ENCODE measurements around the gene PDIA6. TPM values are rescaled to one million over a fixed set of nuclear protein-coding genes. Genes with fewer than 3 reads are reported as not detected.
"Not testable (repeated sequence)": the region's sequence is repeated elsewhere in the genome, so short reads cannot be mapped to it uniquely, and the experiment has no call there.

PDIA6 gene
- total and polyA plus RNA-seq, 8 donors: 33.7 to 201 (median 135) TPM

DNA sequence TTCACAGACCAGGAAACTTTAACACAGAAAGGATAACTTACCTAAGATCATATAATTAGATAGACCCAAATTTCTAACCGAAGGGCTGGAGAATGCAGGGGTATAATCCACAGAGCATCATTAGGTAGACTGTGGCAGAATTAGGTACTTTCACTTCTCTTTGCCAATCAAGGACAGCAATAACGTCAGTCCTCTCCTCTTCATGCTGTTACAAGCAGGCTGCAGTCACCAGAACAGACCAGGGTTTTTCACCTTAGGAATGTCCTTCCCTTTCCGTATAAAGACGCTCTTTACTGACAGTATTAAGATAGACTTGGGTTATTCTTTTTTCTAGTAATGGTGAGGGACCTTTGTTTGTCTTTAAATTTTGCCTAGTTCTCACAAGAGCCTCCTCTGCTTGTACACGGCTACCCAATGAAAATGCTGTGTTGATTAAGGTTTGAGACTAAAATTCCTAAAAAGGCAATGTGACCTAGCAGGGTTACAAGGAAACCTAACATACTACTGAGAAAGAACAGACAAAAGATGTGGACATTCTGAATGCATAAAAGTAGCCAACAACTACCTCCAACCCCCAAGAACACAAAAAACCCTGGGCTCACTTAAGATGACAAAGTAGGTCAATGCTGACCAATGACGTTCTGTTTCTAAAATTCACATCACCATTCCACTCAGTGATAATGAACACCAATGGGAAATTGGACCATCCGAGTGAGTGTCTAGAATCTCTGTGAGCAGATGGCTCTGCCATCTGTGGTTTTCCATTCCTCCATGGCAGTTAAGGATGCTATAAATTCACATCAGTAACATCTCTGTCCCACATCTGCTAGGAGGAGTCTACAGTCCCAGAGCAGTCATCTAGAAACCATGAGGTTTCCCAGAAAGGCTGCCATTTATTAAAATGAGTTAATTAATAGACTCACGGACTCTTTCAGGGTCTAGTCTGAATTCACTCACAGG, 2.1 kb downstream of the PDIA6 start:
- ATAC-seq: no peak
- intact Hi-C loops (cut with DNase I): no loop called here
- Histone ChIP-seq H3K36me3 (no peaks in the 10 kb centered on the region), H3K4me1 (peaks cover 0 to 24% (median 20%) of the 10 kb centered on the region in 3 donors), H3K9me3 (no peaks in the 10 kb centered on the region), H3K4me3 (peak overlapping the region in 3 of 4 donors; percentile 81 to 94 (median 88)), H3K27ac (peak overlapping the region in 1 of 4 donors; percentile 11), H3K27me3 (no peaks in the 10 kb centered on the region)
- no peak for FAIRE-seq
- 23 to 26% methylated on average over 8 of the region's 8 CpGs for WGBS, 2 donors
- TF ChIP-seq, protein P1, sequence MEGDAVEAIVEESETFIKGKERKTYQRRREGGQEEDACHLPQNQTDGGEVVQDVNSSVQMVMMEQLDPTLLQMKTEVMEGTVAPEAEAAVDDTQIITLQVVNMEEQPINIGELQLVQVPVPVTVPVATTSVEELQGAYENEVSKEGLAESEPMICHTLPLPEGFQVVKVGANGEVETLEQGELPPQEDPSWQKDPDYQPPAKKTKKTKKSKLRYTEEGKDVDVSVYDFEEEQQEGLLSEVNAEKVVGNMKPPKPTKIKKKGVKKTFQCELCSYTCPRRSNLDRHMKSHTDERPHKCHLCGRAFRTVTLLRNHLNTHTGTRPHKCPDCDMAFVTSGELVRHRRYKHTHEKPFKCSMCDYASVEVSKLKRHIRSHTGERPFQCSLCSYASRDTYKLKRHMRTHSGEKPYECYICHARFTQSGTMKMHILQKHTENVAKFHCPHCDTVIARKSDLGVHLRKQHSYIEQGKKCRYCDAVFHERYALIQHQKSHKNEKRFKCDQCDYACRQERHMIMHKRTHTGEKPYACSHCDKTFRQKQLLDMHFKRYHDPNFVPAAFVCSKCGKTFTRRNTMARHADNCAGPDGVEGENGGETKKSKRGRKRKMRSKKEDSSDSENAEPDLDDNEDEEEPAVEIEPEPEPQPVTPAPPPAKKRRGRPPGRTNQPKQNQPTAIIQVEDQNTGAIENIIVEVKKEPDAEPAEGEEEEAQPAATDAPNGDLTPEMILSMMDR (IDR thresholded peaks at IDR 0.05): no peak
- DNase-seq: no peak

DNA sequence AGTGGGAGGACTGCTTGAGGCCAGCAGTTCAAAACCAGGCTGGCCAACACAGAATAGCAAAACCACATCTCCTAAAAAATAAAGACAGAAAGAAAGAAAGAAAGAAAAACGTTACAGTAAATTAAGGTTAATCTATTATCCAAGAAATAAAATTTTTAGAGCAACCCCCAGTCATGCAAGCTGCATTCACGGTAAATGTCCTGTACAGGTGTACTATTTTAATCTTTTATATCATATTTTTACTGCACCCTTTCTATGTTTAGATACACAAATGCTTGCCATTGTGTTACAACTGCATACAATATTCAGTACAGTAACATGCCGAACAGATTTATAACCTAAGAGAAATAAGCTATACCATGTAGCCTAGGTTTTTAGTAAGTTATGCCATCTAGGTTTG, 6.0 kb downstream of the PDIA6 start:
- no peak overlapping the region for H3K27ac ChIP-seq
- FAIRE-seq (no peak), ATAC-seq (no peak), DNase-seq (no peak)
- H3K36me3 ChIP-seq: peaks cover 0 to 6% (median 0%) of the 10 kb centered on the region in 3 donors
- 61 to 63% methylated on average over 3 of the region's 3 CpGs for WGBS, 2 donors
- intact Hi-C loops (cut with DNase I): no loop called here
- peaks cover 0 to 24% (median 22%) of the 10 kb centered on the region in 3 donors for H3K4me1 ChIP-seq
- no peaks in the 10 kb centered on the region for H3K27me3 ChIP-seq
- H3K9me3 ChIP-seq: no peaks in the 10 kb centered on the region
- TF ChIP-seq, protein P1 (IDR thresholded peaks at IDR 0.05): no peak
- H3K4me3 ChIP-seq: no peak overlapping the region

DNA sequence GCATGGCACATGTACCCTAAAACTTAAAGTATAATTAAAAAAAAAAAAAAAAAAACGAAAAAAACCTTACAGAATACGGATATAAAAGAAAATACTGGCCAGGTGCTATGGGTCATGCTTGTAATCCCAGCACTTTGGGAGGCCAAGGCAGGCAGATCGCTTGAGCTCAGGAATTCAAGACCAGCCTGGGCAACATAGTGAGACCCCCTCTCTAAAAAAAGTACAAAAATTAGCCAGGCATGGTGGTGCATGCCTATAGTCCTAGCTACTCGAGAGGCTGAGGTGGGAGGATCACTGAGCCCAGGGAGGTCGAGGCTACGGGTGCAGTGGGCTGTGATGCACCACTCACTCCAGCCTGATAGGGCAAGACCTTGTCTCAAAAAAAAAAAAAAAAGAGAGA, 6.6 kb downstream of the PDIA6 start:
- DNase-seq; H3K4me3 ChIP-seq; intact Hi-C loops (cut with DNase I); ATAC-seq; H3K27ac ChIP-seq; H3K9me3 ChIP-seq; H3K27me3 ChIP-seq; FAIRE-seq: not testable (repeated sequence)
- 84 to 89% methylated on average over 6 of the region's 6 CpGs for WGBS, 2 donors
- H3K4me1 ChIP-seq: peaks cover 0 to 26% (median 24%) of the 10 kb centered on the region in 3 donors
- H3K36me3 ChIP-seq: peaks cover 0 to 12% (median 0%) of the 10 kb centered on the region in 3 donors

DNA sequence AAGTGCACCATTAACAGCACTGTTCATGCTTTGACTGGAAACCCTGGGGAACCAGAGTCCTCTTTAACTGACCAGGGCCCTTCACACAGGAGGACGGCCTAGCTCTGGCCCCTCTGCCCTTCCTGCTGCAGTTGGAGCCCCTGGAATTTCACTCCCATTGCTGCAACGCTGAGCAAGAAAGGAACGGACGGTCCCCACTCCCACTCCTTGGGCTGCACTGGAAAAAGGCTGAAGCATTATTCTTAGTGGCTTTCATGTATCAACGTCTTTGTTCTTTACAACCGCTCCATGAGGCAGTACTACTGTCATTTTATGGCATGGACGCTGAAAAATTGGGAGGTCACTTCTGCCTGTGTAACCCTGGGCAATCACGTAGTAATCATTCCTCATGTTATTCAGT, 9.9 kb downstream of the PDIA6 start:
- peaks cover 0 to 12% (median 10%) of the 10 kb centered on the region in 3 donors for H3K36me3 ChIP-seq
- no peak overlapping the region for H3K27ac ChIP-seq
- H3K4me1 ChIP-seq: peaks cover 0 to 15% (median 0%) of the 10 kb centered on the region in 3 donors
- TF ChIP-seq, protein P1 (IDR thresholded peaks at IDR 0.05): no peak
- no peaks in the 10 kb centered on the region for H3K9me3 ChIP-seq
- no peaks in the 10 kb centered on the region for H3K27me3 ChIP-seq
- WGBS, 2 donors: 54 to 57% methylated on average over 8 of the region's 8 CpGs
- intact Hi-C loops (cut with DNase I): no loop called here
- no peak overlapping the region for H3K4me3 ChIP-seq
- FAIRE-seq (no peak), ATAC-seq (no peak), DNase-seq (no peak)

DNA sequence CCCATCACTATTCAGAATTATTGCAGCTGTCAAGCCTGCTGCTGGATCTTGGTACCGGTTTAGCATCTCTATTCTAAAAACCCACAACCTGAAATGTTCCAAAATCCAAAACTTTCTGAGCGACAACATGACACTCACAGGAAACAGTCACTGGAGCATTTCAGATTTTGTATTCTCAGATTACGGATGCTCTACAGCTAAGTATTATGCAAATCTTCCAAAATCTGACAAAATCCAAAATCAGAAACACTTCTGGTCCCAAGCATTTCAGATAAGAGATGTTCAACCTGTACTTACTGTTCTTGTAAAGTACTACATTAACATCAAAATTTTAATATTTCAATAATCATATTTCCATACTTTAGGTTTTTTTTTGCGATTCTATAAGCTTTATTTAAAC, 12.4 kb downstream of the PDIA6 start:
- H3K27me3 ChIP-seq: no peaks in the 10 kb centered on the region
- no peak overlapping the region for H3K4me3 ChIP-seq
- H3K27ac ChIP-seq: no peak overlapping the region
- intact Hi-C loops (cut with DNase I): no loop called here
- TF ChIP-seq, protein P1 (IDR thresholded peaks at IDR 0.05): no peak
- ATAC-seq (no peak), DNase-seq (no peak), FAIRE-seq (no peak)
- peaks cover 9 to 22% (median 10%) of the 10 kb centered on the region in 3 donors for H3K36me3 ChIP-seq
- H3K9me3 ChIP-seq: no peaks in the 10 kb centered on the region
- peaks cover 0 to 6% (median 0%) of the 10 kb centered on the region in 3 donors for H3K4me1 ChIP-seq
- 90 to 92% methylated on average over 4 of the region's 4 CpGs for WGBS, 2 donors

Measured in pancreas (tissue), 10 donors.